HG02885 (cell line): ENCODE measurements around the gene CLTC.
"Not testable (repeated sequence)": the region's sequence is repeated elsewhere in the genome, so short reads cannot be mapped to it uniquely, and the experiment has no call there.

ENCODE experiments used
- ATAC-seq: cut with Tn5 transposase; IDR thresholded peaks from one replicate; pipeline ENCODE4 v1.9.1; 2021; ENCODE audit warnings: mild to moderate bottlenecking; ENCODE audit not compliant: unreplicated experiment, poor library complexity

Gene CLTC

DNA sequence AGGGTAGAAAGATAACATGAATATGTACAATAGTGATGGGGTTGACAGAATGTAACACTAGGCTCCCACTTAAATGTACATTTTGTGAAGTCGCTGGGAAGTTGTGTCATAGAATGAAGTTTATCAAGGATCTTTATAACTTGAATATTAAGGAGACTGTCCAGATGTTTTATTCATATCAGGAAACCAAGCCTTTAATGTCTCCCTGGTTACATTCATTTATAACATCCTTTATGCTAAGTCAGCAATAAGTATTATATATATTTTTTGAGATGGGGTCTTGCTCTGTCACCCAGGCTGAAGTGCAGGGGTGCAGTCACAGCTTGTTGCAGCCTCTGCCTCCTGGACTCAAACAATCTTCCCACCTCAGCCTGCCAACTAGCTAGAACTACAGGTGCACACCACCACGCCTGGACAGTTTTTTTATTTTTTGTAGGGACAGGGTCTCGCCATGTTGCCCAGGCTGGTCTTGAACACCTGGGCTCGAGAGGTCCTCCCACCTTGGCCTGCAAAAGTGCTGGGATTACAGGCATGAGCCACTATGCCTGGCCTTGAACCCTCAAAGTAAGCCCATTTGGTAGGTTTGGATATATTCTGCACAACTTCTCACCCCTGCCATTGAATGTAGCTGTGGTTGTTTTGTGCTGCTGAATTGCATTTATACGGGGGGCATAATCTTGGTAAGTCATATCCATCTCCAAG is 14.1 kb downstream of the CLTC start:
- no peak for ATAC-seq

DNA sequence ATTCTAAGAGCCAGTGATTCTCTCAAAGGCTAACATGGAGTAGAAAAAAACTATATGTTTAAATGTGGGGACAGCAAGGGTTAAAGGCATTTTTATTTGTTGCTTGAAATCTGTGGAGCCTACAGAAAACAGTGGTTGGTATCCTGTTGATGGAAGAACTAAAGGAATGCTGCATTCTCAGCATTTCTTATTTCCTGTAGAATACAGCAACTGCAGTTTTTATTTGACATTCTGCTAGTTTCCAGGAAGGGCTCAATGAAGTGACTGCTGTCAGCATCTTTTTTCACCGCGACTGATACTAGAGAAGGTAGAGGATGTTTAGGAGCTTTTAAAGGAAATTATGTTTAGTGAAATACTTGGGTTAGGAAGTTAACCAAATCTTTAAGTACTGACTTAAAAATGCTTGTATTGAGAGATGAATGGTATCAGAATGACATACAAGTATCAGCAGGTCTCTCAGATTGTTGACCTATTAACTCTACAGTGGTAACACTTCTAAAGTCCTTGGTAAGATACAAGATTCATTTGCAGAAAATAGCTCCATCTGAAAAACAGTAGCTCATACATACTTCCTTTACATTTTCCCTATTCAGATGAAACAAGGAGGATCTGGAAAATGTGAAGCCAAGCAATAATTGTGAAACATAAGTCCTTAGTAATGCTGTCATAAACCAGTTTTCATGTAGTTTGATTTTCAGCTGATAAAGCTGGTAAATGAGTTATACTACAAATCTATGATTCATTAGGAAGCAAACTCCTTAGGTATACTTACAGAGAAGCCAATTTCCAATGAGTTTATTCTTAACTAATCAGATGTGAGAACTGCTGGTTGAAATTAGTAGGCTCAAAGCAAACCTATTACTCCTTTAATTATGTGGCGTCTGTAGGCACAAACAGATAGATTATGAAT is 15.2 kb downstream of the CLTC start:
- no peak for ATAC-seq

- ATAC-seq: no peak
Observed at GRCh38 chr17:59637611-59638310, 18.1 kb downstream of the CLTC start.

DNA sequence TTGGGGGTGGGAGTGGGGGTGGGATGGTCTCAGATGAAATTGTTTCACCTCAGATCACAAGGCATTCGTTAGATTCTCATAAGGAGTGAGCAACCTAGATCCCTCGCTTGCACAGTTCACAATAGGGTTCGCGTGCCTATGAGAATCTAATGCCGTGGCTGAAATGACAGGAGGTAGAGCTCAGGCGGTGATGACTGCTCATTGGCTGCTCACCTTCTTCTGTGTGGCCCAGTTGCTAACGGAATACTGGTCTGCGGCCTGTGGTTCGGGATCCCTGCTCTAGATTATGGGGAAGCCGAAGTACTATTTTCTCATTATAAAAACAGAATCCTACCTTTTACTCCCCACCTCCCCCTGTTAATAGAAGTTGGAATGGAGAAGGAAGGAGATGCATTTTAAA is 18.9 kb downstream of the CLTC start:
- ATAC-seq: no peak

GRCh38 chr17:59641799-59642484 is 22.2 kb downstream of the CLTC start:
- peak; percentile 90 for ATAC-seq

DNA sequence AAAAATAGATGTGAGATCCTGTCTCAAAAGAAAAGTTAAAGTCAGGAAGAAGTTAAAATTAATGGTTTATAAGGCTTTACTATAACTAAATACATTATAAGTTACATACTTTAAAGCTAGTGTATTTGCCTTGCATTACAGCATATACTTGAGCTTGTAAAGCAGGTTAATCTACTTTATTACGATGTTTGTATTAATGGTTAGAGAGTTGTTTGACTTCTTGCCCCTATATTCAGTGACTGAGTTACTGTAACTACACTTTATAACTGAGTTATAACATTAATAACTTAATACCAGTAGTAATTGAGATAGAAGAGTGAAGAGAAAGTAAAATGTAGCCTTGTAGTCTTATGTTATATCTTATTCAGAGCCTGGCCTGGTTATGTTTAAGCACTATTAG is 22.9 kb downstream of the CLTC start:
- no peak for ATAC-seq

DNA sequence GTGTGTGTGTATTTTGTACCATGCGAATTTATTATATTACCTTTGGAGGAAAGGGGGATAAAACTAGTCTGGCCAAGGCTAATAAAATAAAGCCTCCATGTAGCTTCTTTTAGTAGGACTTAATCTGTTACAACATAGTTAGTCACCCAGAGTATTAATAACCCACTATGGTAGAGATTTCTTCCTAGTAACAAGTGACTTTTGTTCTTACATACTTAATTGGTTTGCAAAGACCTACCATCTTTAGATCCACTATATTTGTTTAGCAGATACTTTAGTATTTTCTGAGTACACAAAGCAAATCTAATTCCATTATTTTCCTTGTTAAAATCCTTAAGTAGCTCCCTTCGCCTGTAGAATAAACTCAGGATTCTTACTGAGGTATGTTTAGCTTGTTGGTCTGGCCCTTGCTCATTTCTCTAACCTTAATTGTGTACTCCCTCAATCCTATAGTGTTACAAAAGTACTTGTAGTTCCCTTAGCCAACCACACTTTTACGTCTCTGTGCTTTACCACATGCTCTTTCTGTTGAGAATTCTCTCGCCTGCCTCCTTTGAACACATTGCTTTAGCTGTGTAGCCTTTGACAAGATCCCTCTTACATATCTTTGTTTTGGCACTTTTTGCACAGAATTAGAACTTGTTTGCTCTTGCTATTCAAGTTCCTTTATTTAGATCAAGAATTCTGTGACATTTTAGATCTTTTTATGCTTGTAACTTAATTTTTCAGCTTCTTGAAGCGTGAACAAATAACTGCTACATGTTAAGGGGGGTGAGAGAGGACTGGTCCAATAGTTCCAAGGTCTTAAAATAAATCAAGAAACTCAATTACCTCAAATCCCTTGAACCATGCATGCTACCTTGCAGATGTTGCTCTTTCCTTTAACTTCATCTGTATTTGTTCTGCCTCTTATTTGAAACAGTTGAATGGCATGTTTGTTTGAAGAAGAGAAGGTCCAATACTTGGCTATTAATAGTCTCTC is 23.8 kb downstream of the CLTC start:
- ATAC-seq: no peak

GRCh38 chr17:59647288-59647687 is 27.6 kb downstream of the CLTC start:
- no peak for ATAC-seq

GRCh38 chr17:59649886-59650285 is 30.2 kb downstream of the CLTC start:
- no peak for ATAC-seq

GRCh38 chr17:59650642-59651041 is 30.9 kb downstream of the CLTC start:
- ATAC-seq: no peak

- ATAC-seq: no peak
Observed at GRCh38 chr17:59651346-59651745, 31.7 kb downstream of the CLTC start.

DNA sequence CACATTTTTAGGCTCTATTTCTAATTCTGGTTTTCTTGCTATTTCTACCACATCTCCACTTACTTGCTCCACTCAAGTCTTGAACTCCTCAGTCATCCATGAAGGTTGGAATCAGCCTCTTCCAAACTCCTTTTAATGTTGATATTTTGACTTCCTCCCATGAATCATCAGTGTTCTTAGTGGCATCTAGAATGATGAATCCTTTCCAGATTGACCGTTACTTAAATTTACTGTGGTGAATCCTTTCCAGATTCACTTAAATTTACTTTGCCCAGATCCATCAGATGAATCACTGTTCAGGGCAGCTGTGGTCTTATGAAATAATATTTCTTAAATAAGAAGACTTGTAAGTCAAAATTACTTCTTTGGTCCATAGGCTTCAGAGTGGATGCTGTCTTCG is 32.4 kb downstream of the CLTC start:
- ATAC-seq: no peak

DNA sequence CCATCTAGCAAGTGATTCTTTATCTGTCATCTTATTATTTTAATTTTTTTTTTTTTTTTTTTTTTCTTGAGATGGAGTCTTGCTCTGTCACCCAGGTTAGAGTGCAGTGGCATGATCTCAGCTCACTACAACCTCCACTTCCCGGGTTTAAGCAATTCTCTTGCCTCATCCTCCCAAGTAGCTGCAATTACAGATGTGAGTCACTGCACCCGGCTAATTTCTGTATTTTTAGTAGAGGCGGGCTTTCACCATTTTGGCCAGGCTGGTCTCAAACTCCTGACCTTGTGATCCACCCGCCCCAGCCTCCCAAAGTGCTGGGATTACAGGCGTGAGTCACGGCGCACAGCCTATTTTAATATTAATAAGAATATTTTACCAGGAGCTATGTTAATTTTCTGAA is 36.9 kb downstream of the CLTC start:
- ATAC-seq: not testable (repeated sequence)

DNA sequence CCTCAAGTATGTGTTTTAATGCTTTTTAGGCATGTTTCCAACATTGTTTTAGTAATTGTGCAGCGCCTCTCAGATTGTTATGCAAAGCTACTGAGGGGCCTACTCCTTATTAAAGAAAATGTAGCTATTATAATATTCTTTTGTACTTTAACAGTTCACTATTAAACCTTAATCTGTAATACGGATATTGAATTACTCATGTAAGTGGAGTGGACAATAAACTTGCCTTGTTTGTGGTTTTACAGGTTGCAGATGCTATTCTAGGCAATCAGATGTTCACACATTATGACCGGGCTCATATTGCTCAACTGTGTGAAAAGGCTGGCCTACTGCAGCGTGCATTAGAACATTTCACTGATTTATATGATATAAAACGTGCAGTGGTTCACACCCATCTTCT is 46.5 kb downstream of the CLTC start:
- no peak for ATAC-seq

DNA sequence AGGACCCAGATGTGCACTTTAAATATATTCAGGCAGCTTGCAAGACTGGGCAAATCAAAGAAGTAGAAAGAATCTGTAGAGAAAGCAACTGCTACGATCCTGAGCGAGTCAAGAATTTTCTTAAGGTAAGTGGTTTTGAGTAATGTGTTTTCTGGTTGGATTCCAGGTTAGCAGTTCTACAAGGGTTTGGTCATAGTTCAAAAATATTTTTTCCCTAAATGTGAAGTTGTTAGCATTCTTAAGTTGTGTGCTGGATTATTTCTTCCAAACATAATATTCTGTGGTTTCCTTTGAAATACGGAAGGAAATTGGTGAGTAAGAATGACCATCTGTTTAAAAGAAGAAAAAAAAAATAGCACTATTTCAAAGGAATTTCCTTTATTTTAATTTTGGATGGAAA is 49.1 kb downstream of the CLTC start:
- ATAC-seq: no peak

DNA sequence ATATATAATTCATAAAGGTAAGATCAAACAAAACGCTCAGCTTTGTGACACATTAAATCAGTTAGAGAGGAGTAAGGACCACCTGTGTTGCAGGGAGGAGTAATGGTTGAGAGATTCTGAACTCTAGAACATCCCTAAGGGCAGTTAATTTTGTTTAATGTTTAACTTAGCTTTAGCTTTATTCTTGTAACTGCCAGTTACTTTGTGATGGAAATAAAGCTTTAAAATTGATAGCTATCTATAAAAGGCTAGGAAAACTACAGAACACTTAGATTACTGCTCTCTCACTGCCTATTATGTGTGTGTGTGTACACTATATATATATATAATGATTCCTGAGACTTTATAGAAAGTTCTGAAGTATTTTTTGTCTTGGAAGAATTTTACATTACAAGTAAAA is 49.7 kb downstream of the CLTC start:
- no peak for ATAC-seq

- ATAC-seq: no peak
Observed at GRCh38 chr17:59669944-59670343, 50.2 kb downstream of the CLTC start.

DNA sequence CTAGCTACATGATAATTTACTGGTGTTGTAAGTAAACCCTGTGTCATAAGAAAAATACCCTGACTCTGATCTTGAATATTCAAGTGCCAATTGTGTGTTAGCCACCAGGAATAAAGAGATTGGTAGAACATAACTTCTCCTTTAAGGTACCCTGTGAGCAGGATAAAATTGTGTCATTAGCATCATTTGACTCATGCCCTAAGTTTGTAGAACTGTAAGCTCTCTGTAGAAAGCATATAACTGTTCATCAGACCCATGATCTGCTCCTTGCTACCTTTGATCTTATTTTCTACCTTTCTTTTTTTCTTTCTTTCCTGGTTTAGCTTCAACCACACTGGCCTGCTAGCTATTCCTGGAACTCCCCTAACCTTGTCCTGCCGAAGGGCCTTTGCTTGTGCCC is 51.7 kb downstream of the CLTC start:
- ATAC-seq: no peak

DNA sequence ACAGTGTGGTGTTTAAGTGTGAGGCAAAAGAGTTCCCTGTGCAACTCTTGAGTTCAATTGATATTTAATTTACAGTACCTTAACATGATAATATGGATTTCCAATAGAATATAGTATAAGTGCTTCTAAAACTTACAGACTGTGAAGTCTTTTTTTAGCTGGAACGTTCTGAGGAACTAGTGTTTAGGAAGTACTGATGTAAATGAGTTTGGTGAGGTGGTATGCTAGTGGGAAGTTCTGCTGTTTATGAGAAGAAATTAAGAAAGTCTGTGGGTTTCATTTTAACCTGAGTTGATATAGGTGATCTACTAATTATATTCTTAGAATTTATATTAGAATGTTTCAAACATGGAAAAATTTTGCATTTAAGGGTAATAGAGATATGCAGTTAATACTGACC is 55.5 kb downstream of the CLTC start:
- ATAC-seq: no peak
